ENCODE results near the gene FRMD5. TPM values are rescaled to one million over a fixed set of nuclear protein-coding genes. Genes with fewer than 3 reads are reported as not detected.
"Not testable (repeated sequence)": the region's sequence is repeated elsewhere in the genome, so short reads cannot be mapped to it uniquely, and the experiment has no call there.

The FRMD5 gene
- total RNA-seq, 1 donor from 2014 or later: not detected

DNA sequence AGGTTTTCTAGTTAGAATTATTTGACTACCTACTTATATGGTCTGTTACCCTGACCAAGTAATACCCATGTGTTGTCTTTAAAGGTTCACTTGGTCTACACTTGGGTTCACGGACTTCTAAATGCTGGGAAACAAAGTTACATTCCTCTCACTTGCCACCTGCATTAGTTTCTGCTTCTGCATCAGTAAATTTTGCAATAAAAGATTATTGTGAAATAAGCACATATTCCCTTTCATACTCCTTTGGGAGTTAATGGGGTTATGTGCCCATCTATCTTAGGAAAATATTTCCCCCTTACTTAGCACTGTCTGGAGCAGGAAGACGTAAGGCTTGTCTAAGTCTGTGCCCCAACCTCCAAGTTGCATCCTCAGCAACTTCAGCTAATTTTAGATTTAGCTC, 160.7 kb downstream of the FRMD5 start:
- peaks cover 9% of the 10 kb centered on the region for H3K4me1 Mint-ChIP-seq (ENCODE audit: unreplicated experiment)
- TF ChIP-seq, protein P1, sequence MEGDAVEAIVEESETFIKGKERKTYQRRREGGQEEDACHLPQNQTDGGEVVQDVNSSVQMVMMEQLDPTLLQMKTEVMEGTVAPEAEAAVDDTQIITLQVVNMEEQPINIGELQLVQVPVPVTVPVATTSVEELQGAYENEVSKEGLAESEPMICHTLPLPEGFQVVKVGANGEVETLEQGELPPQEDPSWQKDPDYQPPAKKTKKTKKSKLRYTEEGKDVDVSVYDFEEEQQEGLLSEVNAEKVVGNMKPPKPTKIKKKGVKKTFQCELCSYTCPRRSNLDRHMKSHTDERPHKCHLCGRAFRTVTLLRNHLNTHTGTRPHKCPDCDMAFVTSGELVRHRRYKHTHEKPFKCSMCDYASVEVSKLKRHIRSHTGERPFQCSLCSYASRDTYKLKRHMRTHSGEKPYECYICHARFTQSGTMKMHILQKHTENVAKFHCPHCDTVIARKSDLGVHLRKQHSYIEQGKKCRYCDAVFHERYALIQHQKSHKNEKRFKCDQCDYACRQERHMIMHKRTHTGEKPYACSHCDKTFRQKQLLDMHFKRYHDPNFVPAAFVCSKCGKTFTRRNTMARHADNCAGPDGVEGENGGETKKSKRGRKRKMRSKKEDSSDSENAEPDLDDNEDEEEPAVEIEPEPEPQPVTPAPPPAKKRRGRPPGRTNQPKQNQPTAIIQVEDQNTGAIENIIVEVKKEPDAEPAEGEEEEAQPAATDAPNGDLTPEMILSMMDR (IDR thresholded peaks at IDR 0.05): no peak
- no peaks in the 10 kb centered on the region for H3K36me3 Mint-ChIP-seq (ENCODE audit: unreplicated experiment)
- H3K27ac Mint-ChIP-seq (ENCODE audit: unreplicated experiment): no peak overlapping the region
- no peaks in the 10 kb centered on the region for H3K9me3 Mint-ChIP-seq (ENCODE audit: unreplicated experiment)
- DNase-seq (ENCODE audit: extremely low spot score, unreplicated experiment): no peak
- H3K27me3 Mint-ChIP-seq (ENCODE audit: unreplicated experiment): peaks cover 34% of the 10 kb centered on the region
- no peak overlapping the region for H3K4me3 Mint-ChIP-seq (ENCODE audit: unreplicated experiment)

DNA sequence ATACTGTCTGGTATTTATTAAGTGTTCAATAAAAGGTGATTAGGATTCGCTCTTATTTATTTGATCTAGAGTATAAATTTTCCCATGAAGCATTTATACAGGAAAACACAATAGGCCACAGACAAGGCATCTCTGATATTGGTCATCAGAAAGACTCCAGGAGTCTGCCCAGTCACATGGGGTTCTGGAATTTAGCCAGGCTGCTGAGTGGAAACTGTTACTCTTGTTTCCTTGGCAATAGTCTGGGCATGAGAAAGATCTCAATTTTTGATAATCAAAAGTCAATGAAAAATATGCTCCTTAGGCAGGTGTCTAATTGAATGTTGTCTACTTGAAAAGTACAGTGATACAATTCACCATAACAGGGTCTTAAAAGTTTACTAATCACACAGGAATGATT, 161.2 kb downstream of the FRMD5 start:
- H3K9me3 Mint-ChIP-seq (ENCODE audit: unreplicated experiment): no peaks in the 10 kb centered on the region
- H3K36me3 Mint-ChIP-seq (ENCODE audit: unreplicated experiment): no peaks in the 10 kb centered on the region
- no peak for DNase-seq (ENCODE audit: extremely low spot score, unreplicated experiment)
- TF ChIP-seq, protein P1 (IDR thresholded peaks at IDR 0.05): no peak
- no peak overlapping the region for H3K4me3 Mint-ChIP-seq (ENCODE audit: unreplicated experiment)
- no peak overlapping the region for H3K27ac Mint-ChIP-seq (ENCODE audit: unreplicated experiment)
- H3K4me1 Mint-ChIP-seq (ENCODE audit: unreplicated experiment): peaks cover 9% of the 10 kb centered on the region
- peaks cover 32% of the 10 kb centered on the region for H3K27me3 Mint-ChIP-seq (ENCODE audit: unreplicated experiment)

DNA sequence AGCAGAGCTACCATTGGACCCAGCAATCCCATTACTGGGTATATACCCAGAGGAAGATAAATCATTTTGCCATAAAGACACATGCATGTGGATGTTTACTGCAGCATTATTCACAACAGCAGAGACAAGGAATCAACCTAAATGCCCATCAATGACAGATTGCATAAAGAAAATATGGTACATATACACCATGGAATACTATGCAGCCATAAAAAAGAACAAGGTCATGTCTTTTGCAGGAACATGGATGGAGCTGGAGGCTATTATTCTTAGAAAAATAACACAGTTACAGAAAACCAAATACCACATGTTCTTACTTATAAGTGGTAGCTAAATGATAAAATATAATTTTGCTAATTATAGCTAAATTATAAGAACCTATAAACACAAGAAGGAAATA, 162.3 kb downstream of the FRMD5 start:
- peaks cover 26% of the 10 kb centered on the region for H3K27me3 Mint-ChIP-seq (ENCODE audit: unreplicated experiment)
- not testable (repeated sequence) for H3K27ac Mint-ChIP-seq (ENCODE audit: unreplicated experiment); H3K4me3 Mint-ChIP-seq (ENCODE audit: unreplicated experiment); H3K9me3 Mint-ChIP-seq (ENCODE audit: unreplicated experiment); H3K4me1 Mint-ChIP-seq (ENCODE audit: unreplicated experiment); DNase-seq (ENCODE audit: extremely low spot score, unreplicated experiment); H3K36me3 Mint-ChIP-seq (ENCODE audit: unreplicated experiment)

DNA sequence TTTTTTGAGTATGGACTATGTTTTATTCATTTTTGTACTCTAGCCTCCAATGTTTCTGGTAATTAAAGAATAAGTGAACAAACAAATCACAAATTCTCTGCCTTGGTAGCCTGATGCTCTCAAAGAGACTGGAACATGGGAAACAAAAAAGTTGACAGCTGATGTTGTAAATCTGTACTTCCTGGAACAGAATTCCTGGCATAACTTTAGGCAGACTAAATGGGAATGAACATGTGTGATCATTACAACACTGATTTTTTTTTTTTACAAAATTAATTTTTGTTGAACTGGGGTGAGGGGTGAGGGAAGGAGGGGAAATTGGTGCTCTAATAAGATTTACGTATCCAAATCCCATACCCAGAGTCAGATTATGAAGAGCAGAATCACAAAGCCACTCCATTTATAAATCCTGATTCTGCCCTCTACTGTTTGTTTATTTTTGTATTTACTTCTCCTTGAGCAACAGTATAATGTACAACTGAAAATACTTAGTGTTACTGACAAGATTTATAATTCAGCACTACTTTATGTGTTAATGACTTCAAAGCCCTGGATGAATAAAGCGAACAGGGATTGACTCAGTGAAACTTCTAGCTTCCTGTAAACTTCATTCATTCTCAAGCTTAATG, 165.0 kb downstream of the FRMD5 start:
- no peak overlapping the region for H3K27ac Mint-ChIP-seq (ENCODE audit: unreplicated experiment)
- TF ChIP-seq, protein P1 (IDR thresholded peaks at IDR 0.05): no peak
- no peak for DNase-seq (ENCODE audit: extremely low spot score, unreplicated experiment)

DNA sequence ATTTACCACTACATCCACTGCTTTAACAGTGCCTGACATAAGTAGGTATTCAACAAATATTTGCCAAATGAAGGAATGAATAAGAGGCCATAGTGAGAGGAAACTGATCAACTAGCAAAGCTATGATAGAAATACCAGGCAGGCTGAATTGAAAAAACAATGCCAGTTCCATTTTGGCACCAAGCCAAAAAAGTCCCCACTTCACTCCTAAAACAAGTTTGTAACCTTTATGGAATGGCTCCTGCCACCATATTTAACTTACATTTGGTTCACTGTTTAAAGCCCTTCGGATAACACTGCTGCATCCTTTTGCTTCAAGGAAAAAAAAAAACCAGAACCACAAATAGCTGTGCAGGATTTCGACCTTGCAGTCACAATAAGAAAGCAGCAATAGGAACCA, 166.1 kb downstream of the FRMD5 start:
- Mint-ChIP-seq H3K9me3 (ENCODE audit: unreplicated experiment) (no peaks in the 10 kb centered on the region), H3K27ac (ENCODE audit: unreplicated experiment) (no peak overlapping the region)
- DNase-seq (ENCODE audit: extremely low spot score, unreplicated experiment): no peak

More for the DNA sequence above, 165.0 kb downstream of the FRMD5 start:
- Mint-ChIP-seq H3K4me3 (ENCODE audit: unreplicated experiment) (no peak overlapping the region), H3K27me3 (ENCODE audit: unreplicated experiment) (peaks cover 18% of the 10 kb centered on the region), H3K9me3 (ENCODE audit: unreplicated experiment) (no peaks in the 10 kb centered on the region), H3K4me1 (ENCODE audit: unreplicated experiment) (peaks cover 6% of the 10 kb centered on the region), H3K36me3 (ENCODE audit: unreplicated experiment) (no peaks in the 10 kb centered on the region)

More for the DNA sequence above, 166.1 kb downstream of the FRMD5 start:
- H3K27me3 Mint-ChIP-seq (ENCODE audit: unreplicated experiment): peaks cover 9% of the 10 kb centered on the region
- TF ChIP-seq, protein P1 (IDR thresholded peaks at IDR 0.05): no peak
- H3K4me3 Mint-ChIP-seq (ENCODE audit: unreplicated experiment): no peak overlapping the region
- H3K36me3 Mint-ChIP-seq (ENCODE audit: unreplicated experiment): no peaks in the 10 kb centered on the region
- H3K4me1 Mint-ChIP-seq (ENCODE audit: unreplicated experiment): peaks cover 6% of the 10 kb centered on the region

Measured in osteocyte (in vitro differentiated cells).